ENCODE measurements around the gene PLA2G6.

GRCh38 chr22:38133331-38133730 lies 48.3 kb downstream of the PLA2G6 start:
- no peak for TF ChIP-seq CTCF (IDR thresholded peaks at IDR 0.05)
- no peak for TF ChIP-seq POLR2A (IDR thresholded peaks at IDR 0.05)

Measured in lower leg skin (tissue), 3 donors.